Renal cortical epithelial cell (primary cell): ENCODE data around the gene MAP3K10. TPM values are rescaled to one million over a fixed set of nuclear protein-coding genes. Genes with fewer than 3 reads are reported as not detected.

Experiments
- DNase-seq: peaks from one replicate; pipeline ENCODE4 v3.0.0-alpha.2; 2011; ENCODE audit warnings: low read depth
- total RNA-seq: library from RNA; depleted of rRNA; stranded (reverse); fragments of >200 nt; gene quantifications from 2 replicates; pipeline ENCODE4 v1.2.3, GENCODE V29; 2014

MAP3K10 gene
- total RNA-seq, 1 donor from 2014 or later: 11.2 TPM

GRCh38 chr19:40174092-40174491 lies 17.1 kb upstream of the MAP3K10 start:
- no peak for DNase-seq

GRCh38 chr19:40175820-40176219 lies 15.4 kb upstream of the MAP3K10 start:
- DNase-seq: no peak

GRCh38 chr19:40177286-40178070 lies 13.7 kb upstream of the MAP3K10 start:
- no peak for DNase-seq

- no peak for DNase-seq
Measured at GRCh38 chr19:40178756-40179155, 12.5 kb upstream of the MAP3K10 start.

GRCh38 chr19:40184273-40184672 lies 7.0 kb upstream of the MAP3K10 start:
- no peak for DNase-seq

- DNase-seq: no peak
Measured at GRCh38 chr19:40191836-40192646, 815 bp downstream of the MAP3K10 start.

GRCh38 chr19:40192758-40193586 lies 1.7 kb downstream of the MAP3K10 start:
- DNase-seq: no peak

- no peak for DNase-seq
Measured at GRCh38 chr19:40193587-40193849, 2.3 kb downstream of the MAP3K10 start.

- no peak for DNase-seq
Measured at GRCh38 chr19:40198272-40198990, 7.2 kb downstream of the MAP3K10 start.

- DNase-seq: peak; percentile 23
Measured at GRCh38 chr19:40200341-40201099, 9.3 kb downstream of the MAP3K10 start.

GRCh38 chr19:40204381-40204780 lies 13.2 kb downstream of the MAP3K10 start:
- no peak for DNase-seq

- no peak for DNase-seq
Measured at GRCh38 chr19:40205760-40206159, 14.5 kb downstream of the MAP3K10 start.

- DNase-seq: no peak
Measured at GRCh38 chr19:40208602-40209001, 17.4 kb downstream of the MAP3K10 start.

GRCh38 chr19:40210889-40211288 lies 19.7 kb downstream of the MAP3K10 start:
- DNase-seq: no peak

GRCh38 chr19:40213251-40213829 lies 22.1 kb downstream of the MAP3K10 start:
- DNase-seq: no peak

- DNase-seq: no peak
Measured at GRCh38 chr19:40213882-40214570, 22.8 kb downstream of the MAP3K10 start.

GRCh38 chr19:40214936-40215335 lies 23.7 kb downstream of the MAP3K10 start:
- no peak for DNase-seq

GRCh38 chr19:40216013-40216776 lies 25.0 kb downstream of the MAP3K10 start:
- no peak for DNase-seq

GRCh38 chr19:40216777-40217026 lies 25.5 kb downstream of the MAP3K10 start:
- DNase-seq: no peak
